Measurements from ENCODE around the gene ARFRP1. TPM values are rescaled to one million over a fixed set of nuclear protein-coding genes. Genes with fewer than 3 reads are reported as not detected.

The ARFRP1 gene
- total and polyA plus RNA-seq, 2 of the 13 experiments (the other 11 are each of a cell fraction or from before 2014, with no cell fraction given): 32.0 to 51.1 TPM

GRCh38 chr20:63748070-63748933 lies 40.5 kb upstream of the ARFRP1 start (continued):
- TF ChIP-seq AFF4 (CRISPR knock-in tag; IDR thresholded peaks at IDR 0.05): no peak
- no peak for TF ChIP-seq NFRKB (IDR thresholded peaks at IDR 0.05)
- no peak for TF ChIP-seq ELF4 (CRISPR knock-in tag; IDR thresholded peaks at IDR 0.05; ENCODE audit: borderline replicate concordance)
- peak; percentile 30; the same call in 1 of the 2 replicates for TF ChIP-seq UBTF (CRISPR knock-in tag; IDR thresholded peaks at IDR 0.05)
- TF ChIP-seq MEF2D (CRISPR knock-in tag; IDR thresholded peaks at IDR 0.05): no peak
- peak; percentile 29; the same call in 1 of the 2 replicates for TF ChIP-seq PHF8 (CRISPR knock-in tag; IDR thresholded peaks at IDR 0.05)
